Measurements from ENCODE around the gene GGTA1. TPM values are rescaled to one million over a fixed set of nuclear protein-coding genes. Genes with fewer than 3 reads are reported as not detected.
"Not testable (repeated sequence)": the region's sequence is repeated elsewhere in the genome, so short reads cannot be mapped to it uniquely, and the experiment has no call there.

GGTA1 gene
- not detected for polyA plus RNA-seq (2012; ENCODE audit: insufficient read depth, insufficient read length)

GRCh38 chr9:121499427-121500164, at the start of gene GGTA1:
TSS of gene GGTA1 (minus strand) at chr9:121499844. CDS start at chr9:121467922, 31,922 bp downstream.
- H3K4me3 ChIP-seq (ENCODE audit: low read length), result no peak within 1 kb of the TSS

GRCh38 chr9:121548666-121549065, 49.0 kb upstream of the GGTA1 start:
- no peak overlapping the region for H3K4me3 ChIP-seq (ENCODE audit: low read length)
- no peak for DNase-seq (ENCODE audit: low read depth, low spot score)

More at GRCh38 chr9:121499427-121500164, at the start of gene GGTA1:
- no peak for DNase-seq (ENCODE audit: low read depth, low spot score)

- no peak overlapping the region for H3K4me3 ChIP-seq (ENCODE audit: low read length)
- peak; percentile 44 for DNase-seq (ENCODE audit: low read depth, low spot score)
Observed at GRCh38 chr9:121545875-121546423, 46.3 kb upstream of the GGTA1 start.

- DNase-seq (ENCODE audit: low read depth, low spot score), result no peak
- no peak overlapping the region for H3K4me3 ChIP-seq (ENCODE audit: low read length)
Observed at GRCh38 chr9:121545150-121545874, 45.7 kb upstream of the GGTA1 start.

GRCh38 chr9:121542025-121542424, 42.4 kb upstream of the GGTA1 start:
- DNase-seq (ENCODE audit: low read depth, low spot score), result no peak
- no peak overlapping the region for H3K4me3 ChIP-seq (ENCODE audit: low read length)

DNA sequence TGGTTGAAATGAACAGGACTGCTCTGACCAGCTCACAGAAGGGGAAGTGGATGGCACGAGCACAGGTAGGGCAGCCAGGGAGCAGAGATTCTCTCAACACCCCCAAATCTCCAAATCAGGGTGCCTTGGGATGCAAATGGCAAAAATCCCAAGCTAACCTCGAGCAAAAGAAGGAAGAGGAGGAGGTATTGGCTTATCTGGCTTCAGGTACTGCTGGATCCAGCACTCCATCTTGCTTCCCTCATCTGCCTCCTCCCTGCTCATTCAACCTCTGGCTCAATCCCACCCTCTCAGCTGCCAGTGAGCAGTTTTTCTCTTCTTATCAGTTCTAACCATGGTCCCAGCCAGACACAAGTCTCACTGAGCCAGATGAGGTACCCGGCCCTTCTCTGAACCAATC, 41.6 kb upstream of the GGTA1 start:
- H3K4me3 ChIP-seq (ENCODE audit: low read length), result no peak overlapping the region
- no peak for DNase-seq (ENCODE audit: low read depth, low spot score)

DNA sequence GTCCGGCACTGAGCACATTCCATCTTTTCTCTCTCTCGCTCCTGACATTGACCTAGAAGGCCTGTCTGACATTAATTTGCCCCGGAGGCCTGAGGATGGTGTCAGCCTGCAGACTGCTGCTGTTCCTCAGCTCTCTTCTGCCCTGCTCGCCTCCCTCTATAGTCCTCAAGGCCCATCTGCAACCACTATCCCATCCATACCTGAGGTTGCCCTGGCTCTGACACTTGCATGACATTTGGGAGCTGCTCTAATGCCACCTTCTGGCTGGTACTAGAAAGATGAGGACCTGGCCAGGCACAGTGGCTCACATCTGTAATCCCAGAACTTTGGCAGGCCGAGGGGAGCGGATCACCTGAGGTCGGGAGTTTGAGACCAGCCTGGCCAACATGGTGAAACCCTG, 38.6 kb upstream of the GGTA1 start:
- no peak for DNase-seq (ENCODE audit: low read depth, low spot score)
- H3K4me3 ChIP-seq (ENCODE audit: low read length), result no peak overlapping the region

DNA sequence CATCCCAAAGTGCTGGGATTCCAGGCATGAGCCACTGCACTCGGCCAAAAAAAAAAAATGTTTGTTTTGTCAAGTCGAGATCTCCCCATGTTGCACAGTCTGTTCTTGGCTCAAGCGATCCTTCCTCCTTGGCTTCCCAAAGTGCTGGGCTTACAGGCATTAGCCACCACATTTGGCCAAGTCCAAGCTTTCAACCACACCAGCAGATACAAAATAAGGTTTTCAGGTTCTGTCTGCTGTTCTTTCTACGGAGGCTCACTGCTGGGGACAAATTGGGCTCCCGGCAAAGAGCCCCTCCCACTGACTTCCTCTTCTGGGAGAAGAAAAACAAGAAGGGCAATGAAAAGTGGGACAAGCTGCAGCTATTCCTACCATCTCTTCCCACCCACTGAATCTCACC, 37.6 kb upstream of the GGTA1 start:
- no peak for DNase-seq (ENCODE audit: low read depth, low spot score)
- no peak overlapping the region for H3K4me3 ChIP-seq (ENCODE audit: low read length)

DNA sequence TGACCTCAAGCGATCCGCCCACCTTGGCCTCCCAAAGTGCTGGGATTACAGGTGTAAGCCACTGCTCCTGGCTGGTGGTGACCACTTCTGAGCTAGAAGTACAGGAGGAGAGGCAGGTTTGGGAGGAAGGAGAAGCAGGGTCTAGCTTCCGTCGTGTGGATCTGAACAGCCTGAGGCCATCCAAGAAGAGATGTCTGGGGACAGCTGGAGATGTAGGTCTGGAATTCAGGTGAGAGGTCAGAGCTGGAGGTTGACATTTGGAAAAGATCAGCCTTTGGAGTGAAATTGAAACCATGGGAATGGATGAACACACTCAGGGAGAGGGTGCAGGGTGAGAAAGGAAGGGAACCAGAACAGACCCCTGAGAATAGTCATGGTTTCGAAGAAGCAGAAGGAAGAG, 33.2 kb upstream of the GGTA1 start:
- no peak for DNase-seq (ENCODE audit: low read depth, low spot score)
- H3K4me3 ChIP-seq (ENCODE audit: low read length), result no peak overlapping the region

DNA sequence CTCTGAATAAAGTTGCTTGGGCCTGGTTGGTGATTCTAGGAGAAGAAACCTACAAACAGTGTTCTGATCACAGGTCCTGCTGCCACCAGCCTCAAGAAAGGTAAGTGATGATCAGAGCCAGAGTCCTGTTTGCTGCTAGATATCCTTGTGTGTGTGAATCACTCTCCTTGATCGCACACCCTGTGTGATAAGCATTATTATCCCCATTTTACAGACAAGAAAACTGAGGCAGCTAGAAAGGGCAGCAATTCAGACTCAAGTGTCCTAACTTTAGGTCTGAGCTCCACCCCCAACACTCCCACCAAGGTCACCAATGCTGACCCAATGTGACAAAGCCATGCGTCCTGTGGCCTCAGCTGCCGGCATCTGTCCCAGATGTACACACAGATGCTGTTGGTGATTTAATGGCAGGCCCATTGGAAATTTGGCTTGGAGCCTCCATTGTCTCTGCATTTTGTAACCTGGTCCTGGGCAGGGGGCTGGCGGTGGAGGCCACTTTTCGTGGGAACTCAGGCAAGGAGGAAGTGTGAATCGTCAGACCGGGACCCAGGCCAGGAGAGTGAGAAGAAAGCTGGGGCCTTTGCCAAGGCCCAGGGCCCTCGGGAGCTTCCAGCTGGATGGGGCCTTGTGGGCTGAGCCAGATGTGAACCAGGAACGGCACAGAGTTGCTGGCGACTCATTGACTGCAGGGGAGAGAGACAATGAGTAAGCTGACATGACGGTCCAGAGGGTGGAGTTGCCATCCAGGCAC, 29.8 kb upstream of the GGTA1 start:
- no peak for DNase-seq (ENCODE audit: low read depth, low spot score)

GRCh38 chr9:121528642-121529041, 29.0 kb upstream of the GGTA1 start:
- no peak overlapping the region for H3K4me3 ChIP-seq (ENCODE audit: low read length)
- no peak for DNase-seq (ENCODE audit: low read depth, low spot score)

More for the DNA sequence above, 29.8 kb upstream of the GGTA1 start:
- H3K4me3 ChIP-seq (ENCODE audit: low read length), result no peak overlapping the region

DNA sequence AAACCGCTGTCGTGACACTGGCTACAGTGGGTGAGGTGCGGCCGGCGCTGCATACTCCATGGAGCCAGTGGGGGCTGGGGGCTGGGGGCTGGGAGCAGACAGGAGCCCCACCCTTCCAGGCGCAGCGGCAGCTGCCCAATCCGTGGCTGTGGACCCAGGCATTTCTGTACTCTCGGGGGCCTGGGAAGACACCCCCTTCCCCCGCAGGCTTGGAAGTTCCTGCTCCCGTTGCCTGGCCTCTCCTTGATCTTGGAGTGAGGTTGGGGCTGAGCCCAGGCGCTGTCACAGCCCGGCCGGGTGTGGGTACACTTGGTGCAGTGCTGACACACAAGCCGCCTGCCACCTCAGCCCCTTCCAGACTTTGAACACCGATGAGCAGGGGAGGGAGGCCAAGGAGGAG, 27.7 kb upstream of the GGTA1 start:
- H3K4me3 ChIP-seq (ENCODE audit: low read length), result no peak overlapping the region
- no peak for DNase-seq (ENCODE audit: low read depth, low spot score)

DNA sequence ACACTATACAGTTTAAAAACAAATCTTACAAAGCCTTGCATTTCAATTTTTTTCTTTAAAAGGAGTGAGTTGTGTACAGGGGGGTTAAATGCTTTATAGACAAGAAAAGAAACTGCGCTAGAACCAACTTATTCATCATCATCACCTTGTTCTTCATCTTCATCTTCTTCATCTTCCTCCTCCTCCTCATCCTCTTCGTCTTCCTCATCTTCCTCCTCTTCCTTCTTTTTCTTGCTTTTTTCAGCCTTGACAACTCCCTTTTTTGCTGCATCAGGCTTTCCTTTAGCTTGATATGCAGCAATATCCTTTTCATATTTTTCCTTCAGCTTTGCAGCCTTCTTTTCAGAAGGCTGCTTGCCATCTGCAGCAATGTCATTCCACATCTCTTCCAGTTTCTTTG, 20.0 kb upstream of the GGTA1 start:
- DNase-seq (ENCODE audit: low read depth, low spot score); H3K4me3 ChIP-seq (ENCODE audit: low read length): not testable (repeated sequence)

- no peak overlapping the region for H3K4me3 ChIP-seq (ENCODE audit: low read length)
- no peak for DNase-seq (ENCODE audit: low read depth, low spot score)
Observed at GRCh38 chr9:121518634-121519033, 19.0 kb upstream of the GGTA1 start.

DNA sequence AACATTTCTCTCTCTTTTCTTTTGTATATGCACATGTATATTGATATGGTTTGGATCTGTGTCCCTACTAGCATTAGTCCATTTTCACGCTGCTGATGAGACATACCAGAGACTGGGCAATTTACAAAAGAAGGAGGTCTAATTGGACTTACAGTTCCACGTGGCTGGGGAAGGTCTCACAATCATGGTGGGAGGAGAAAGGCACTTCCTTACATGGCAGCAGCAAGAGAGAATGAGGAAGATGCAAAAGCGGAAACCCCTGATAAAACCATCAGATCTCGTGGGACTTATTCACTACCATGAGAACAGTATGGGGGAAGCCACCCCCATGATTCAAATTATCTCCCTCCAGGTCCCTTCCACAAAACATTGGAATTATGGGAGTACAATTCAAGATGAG, 13.5 kb upstream of the GGTA1 start:
- H3K4me3 ChIP-seq (ENCODE audit: low read length); DNase-seq (ENCODE audit: low read depth, low spot score): not testable (repeated sequence)

- no peak overlapping the region for H3K4me3 ChIP-seq (ENCODE audit: low read length)
- DNase-seq (ENCODE audit: low read depth, low spot score), result no peak
Observed at GRCh38 chr9:121510766-121511550, 11.3 kb upstream of the GGTA1 start.

DNA sequence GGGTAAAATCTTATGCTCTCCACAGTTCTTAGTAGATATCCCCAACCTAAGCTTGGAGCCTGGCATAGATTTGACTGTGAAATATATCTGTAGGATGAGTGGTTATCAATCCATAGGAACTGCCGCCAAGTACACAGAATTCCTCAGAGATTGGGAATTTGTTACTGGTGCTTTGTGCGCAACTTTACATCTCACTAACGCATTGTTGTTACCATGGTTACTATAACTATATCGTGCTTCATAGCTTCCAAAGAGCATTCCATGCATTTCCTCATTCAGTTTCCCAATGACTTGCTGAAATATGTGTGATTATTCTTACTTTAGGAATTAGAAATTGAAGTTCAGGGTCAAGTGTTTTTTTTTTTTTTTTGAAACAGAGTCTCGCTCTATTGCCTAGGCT, 9.5 kb upstream of the GGTA1 start:
- no peak overlapping the region for H3K4me3 ChIP-seq (ENCODE audit: low read length)
- no peak for DNase-seq (ENCODE audit: low read depth, low spot score)

GRCh38 chr9:121508415-121508814, 8.8 kb upstream of the GGTA1 start:
- no peak for DNase-seq (ENCODE audit: low read depth, low spot score)
- no peak overlapping the region for H3K4me3 ChIP-seq (ENCODE audit: low read length)

Data from Jurkat, Clone E6-1 (cell line).